ENCODE results near the gene MORC2. TPM values are rescaled to one million over a fixed set of nuclear protein-coding genes. Genes with fewer than 3 reads are reported as not detected.

The MORC2 gene
- total RNA-seq (2014; rRNA removed; shearing (Covaris generic); ENCODE audit: low replicate concordance) = 14.4 and 19.5 TPM in 2 replicates

GRCh38 chr22:30968015-30968923 lies at the start of gene MORC2:
MORC2 (minus strand) TSS chr22:30968774; CDS start chr22:30967889, 885 bp downstream.
- in situ Hi-C loops (cut with HindIII; ENCODE audit: low pct_unique_long_range_greater_than_20kb, low sequenced_read_pairs) = no loop called here
- DNase-seq (ENCODE audit: low read depth) = no peak

- in situ Hi-C loops (cut with HindIII; ENCODE audit: low pct_unique_long_range_greater_than_20kb, low sequenced_read_pairs) = no loop called here
- DNase-seq (ENCODE audit: low read depth) = no peak
These were observed 37.0 kb upstream of the MORC2 start for GRCh38 chr22:31005535-31005934.

- in situ Hi-C loops (cut with HindIII; ENCODE audit: low pct_unique_long_range_greater_than_20kb, low sequenced_read_pairs) = no loop called here
- DNase-seq (ENCODE audit: low read depth) = no peak
These were observed 32.7 kb upstream of the MORC2 start for GRCh38 chr22:31001124-31001770.

- in situ Hi-C loops (cut with HindIII; ENCODE audit: low pct_unique_long_range_greater_than_20kb, low sequenced_read_pairs) = no loop called here
- no peak for DNase-seq (ENCODE audit: low read depth)
These were observed 29.8 kb upstream of the MORC2 start for GRCh38 chr22:30998329-30998728.

GRCh38 chr22:30996462-30996861 lies 27.9 kb upstream of the MORC2 start:
- no peak for DNase-seq (ENCODE audit: low read depth)
- in situ Hi-C loops (cut with HindIII; ENCODE audit: low pct_unique_long_range_greater_than_20kb, low sequenced_read_pairs) = no loop called here

- in situ Hi-C loops (cut with HindIII; ENCODE audit: low pct_unique_long_range_greater_than_20kb, low sequenced_read_pairs) = no loop called here
- DNase-seq (ENCODE audit: low read depth) = no peak
These were observed 26.4 kb upstream of the MORC2 start for GRCh38 chr22:30994960-30995359.

- no peak for DNase-seq (ENCODE audit: low read depth)
- in situ Hi-C loops (cut with HindIII; ENCODE audit: low pct_unique_long_range_greater_than_20kb, low sequenced_read_pairs) = no loop called here
These were observed 24.0 kb upstream of the MORC2 start for GRCh38 chr22:30992565-30992964.

GRCh38 chr22:30990690-30991089 lies 22.1 kb upstream of the MORC2 start:
- in situ Hi-C loops (cut with HindIII; ENCODE audit: low pct_unique_long_range_greater_than_20kb, low sequenced_read_pairs) = no loop called here
- DNase-seq (ENCODE audit: low read depth) = no peak

- in situ Hi-C loops (cut with HindIII; ENCODE audit: low pct_unique_long_range_greater_than_20kb, low sequenced_read_pairs) = no loop called here
- DNase-seq (ENCODE audit: low read depth) = no peak
These were observed 20.9 kb upstream of the MORC2 start for GRCh38 chr22:30989474-30989873.

GRCh38 chr22:30985561-30986208 lies 17.1 kb upstream of the MORC2 start:
- in situ Hi-C loops (cut with HindIII; ENCODE audit: low pct_unique_long_range_greater_than_20kb, low sequenced_read_pairs) = no loop called here
- DNase-seq (ENCODE audit: low read depth) = no peak

- in situ Hi-C loops (cut with HindIII; ENCODE audit: low pct_unique_long_range_greater_than_20kb, low sequenced_read_pairs) = no loop called here
- no peak for DNase-seq (ENCODE audit: low read depth)
These were observed 15.7 kb upstream of the MORC2 start for GRCh38 chr22:30984317-30984716.

GRCh38 chr22:30982512-30982911 lies 13.9 kb upstream of the MORC2 start:
- no peak for DNase-seq (ENCODE audit: low read depth)
- in situ Hi-C loops (cut with HindIII; ENCODE audit: low pct_unique_long_range_greater_than_20kb, low sequenced_read_pairs) = no loop called here

- no peak for DNase-seq (ENCODE audit: low read depth)
- in situ Hi-C loops (cut with HindIII; ENCODE audit: low pct_unique_long_range_greater_than_20kb, low sequenced_read_pairs) = no loop called here
These were observed 11.4 kb upstream of the MORC2 start for GRCh38 chr22:30979932-30980331.

- DNase-seq (ENCODE audit: low read depth) = no peak
- in situ Hi-C loops (cut with HindIII; ENCODE audit: low pct_unique_long_range_greater_than_20kb, low sequenced_read_pairs) = no loop called here
These were observed 9.9 kb upstream of the MORC2 start for GRCh38 chr22:30978304-30978962.

- peak; percentile 18 for DNase-seq (ENCODE audit: low read depth)
- in situ Hi-C loops (cut with HindIII; ENCODE audit: low pct_unique_long_range_greater_than_20kb, low sequenced_read_pairs) = no loop called here
These were observed 1.8 kb upstream of the MORC2 start for GRCh38 chr22:30970356-30970746.

GRCh38 chr22:30969532-30970355 lies 1.2 kb upstream of the MORC2 start:
- in situ Hi-C loops (cut with HindIII; ENCODE audit: low pct_unique_long_range_greater_than_20kb, low sequenced_read_pairs) = no loop called here
- DNase-seq (ENCODE audit: low read depth) = peak; percentile 11

GRCh38 chr22:30968924-30969531 lies 454 bp upstream of the MORC2 start, which contains the start of gene TUG1:
TUG1 (plus strand) TSS chr22:30969265.
- peak; percentile 99 for DNase-seq (ENCODE audit: low read depth)
- in situ Hi-C loops (cut with HindIII; ENCODE audit: low pct_unique_long_range_greater_than_20kb, low sequenced_read_pairs) = no loop called here
